K562 (cell line): ENCODE results near the gene HEBP1. TPM values are rescaled to one million over a fixed set of nuclear protein-coding genes. Genes with fewer than 3 reads are reported as not detected.

Experiments
- ATAC-seq: fragments of 200-7000 bp; cut with Tn5 transposase; 3 replicates; pipeline ENCODE4 v1.9.1; 2020; ENCODE audit warnings: moderate library complexity
- BruUV-seq: library from RNA; stranded (reverse); fragments of 400-500 nt; replicated peaks from 2 replicates; lab custom pipeline; 2021; lab: Mats Ljungman, UMichigan
- CTCF ChIA-PET: fragments of 300-600 bp; formaldehyde crosslinking; extraction: SDS; loops from one replicate; lab custom pipeline; 2021; ENCODE audit warnings: low intra/inter-chr PET ratio; lab: Yijun Ruan, JAX
- POLR2A ChIA-PET: fragments of 300-600, 350-650 bp; sonication (Branson Sonifier 250); formaldehyde crosslinking; extraction: SDS; loops from one replicate; lab custom pipeline; 2021; ENCODE audit warnings: antibody characterized with exemption, inconsistent platforms; lab: Yijun Ruan, JAX
- DNase-seq, 4 experiments: peaks; one replicate each; pipeline versions ENCODE4 v3.0.0 to v3.0.0-alpha.2; 2011 to 2018; ENCODE audit warnings: low spot score in 3 of 4, mixed read lengths in 3 of 4; ENCODE audit errors: extremely low read depth in 1 of 4
- FAIRE-seq: peaks from 2 replicates; lab custom pipeline; 2011; peaks lifted over from hg19 to GRCh38; lab: Jason Lieb, UNC
- H2AFZ ChIP-seq: 2 replicates; pipeline ENCODE4 v1.6.0; 2011; ENCODE audit warnings: low read depth, low read length, control low read depth, inconsistent platforms
- H3K27ac ChIP-seq: fragments of 200-600 bp; 3 replicates; pipeline ENCODE4 v1.8.0; 2011; ENCODE audit warnings: low read depth, mild to moderate bottlenecking, control low read depth, inconsistent platforms, low read length, moderate library complexity, mixed read lengths; ENCODE audit errors: extremely low read depth
- H3K27me3 ChIP-seq, 2 experiments: fragments of 300-600 bp in 1 of 2; 2 replicates in 1 of 2; 3 replicates in 1 of 2; pipeline versions ENCODE4 v1.6.0 to v1.8.0; 2011; ENCODE audit warnings: inconsistent platforms in 2 of 2, low read length in 2 of 2, mild to moderate bottlenecking in 1 of 2, mixed read lengths in 1 of 2, moderate library complexity in 1 of 2; ENCODE audit not compliant: control insufficient read depth in 2 of 2, insufficient read depth in 2 of 2
- H3K36me3 ChIP-seq: fragments of 300-600 bp; 3 replicates; pipeline ENCODE4 v1.8.0; 2011; ENCODE audit warnings: mild to moderate bottlenecking, low read length, inconsistent platforms; ENCODE audit not compliant: control insufficient read depth, insufficient read depth
- H3K4me1 ChIP-seq, 2 experiments: fragments of 200-600 bp in 1 of 2; replicated peaks in 1 of 2; 2 replicates in 1 of 2; 3 replicates in 1 of 2; pipeline versions ENCODE4 v1.5.1 to v1.8.0; 2011; ENCODE audit warnings: inconsistent platforms in 2 of 2, low read length in 2 of 2, mild to moderate bottlenecking in 1 of 2, mixed read lengths in 1 of 2, moderate library complexity in 1 of 2; ENCODE audit not compliant: control insufficient read depth in 2 of 2, insufficient read depth in 2 of 2
- H3K4me2 ChIP-seq: 2 replicates; pipeline ENCODE4 v1.6.1; 2011; ENCODE audit warnings: low read length, control low read depth, inconsistent platforms, mixed read lengths; ENCODE audit not compliant: insufficient read depth
- H3K4me3 ChIP-seq: fragments of 200-600 bp; sonication (generic), shearing (Covaris generic); 2 replicates; pipeline ENCODE4 v1.5.1; 2016; ENCODE audit warnings: control low read depth, inconsistent platforms
- H3K79me2 ChIP-seq: fragments of 200-600 bp; 3 replicates; pipeline ENCODE4 v1.8.0; 2011; ENCODE audit warnings: low read length, inconsistent platforms; ENCODE audit not compliant: control insufficient read depth, insufficient read depth
- H3K9ac ChIP-seq, 2 experiments: 2 replicates each; pipeline versions ENCODE4 v1.6.0 to v1.6.1; 2011; ENCODE audit warnings: low read depth in 2 of 2, low read length in 2 of 2, control low read depth in 1 of 2, inconsistent platforms in 1 of 2, mild to moderate bottlenecking in 1 of 2, mixed read lengths in 1 of 2; ENCODE audit not compliant: insufficient read depth in 1 of 2
- H3K9me1 ChIP-seq: one replicate; pipeline ENCODE4 v1.6.0; 2011; ENCODE audit warnings: inconsistent platforms, mild to moderate bottlenecking, low read length, moderate library complexity; ENCODE audit not compliant: control insufficient read depth, insufficient read depth
- H3K9me3 ChIP-seq: replicated peaks from 2 replicates; pipeline ENCODE4 v1.5.1; 2011; ENCODE audit warnings: low read depth, low read length, inconsistent platforms; ENCODE audit not compliant: control insufficient read depth, insufficient read depth
- H4K20me1 ChIP-seq: replicated peaks from 2 replicates; pipeline ENCODE4 v1.6.1; 2011; ENCODE audit warnings: low read length, inconsistent platforms, mixed read lengths; ENCODE audit not compliant: control insufficient read depth, insufficient read depth
- CC2D1A ChIP-seq: fragments of 450-650 bp; IDR thresholded peaks from 2 replicates; pipeline ENCODE4 v1.6.1; 2017; ENCODE audit warnings: mild to moderate bottlenecking
- E2F4 ChIP-seq: sonication (generic); formaldehyde crosslinking; IDR thresholded peaks from 2 replicates; pipeline ENCODE4 v1.8.0; 2022; ENCODE audit warnings: mild to moderate bottlenecking, low read depth, missing genetic modification reagents
- HLTF ChIP-seq: fragments of 450-650 bp; IDR thresholded peaks from 2 replicates; pipeline ENCODE4 v1.6.1; 2016
- JUND ChIP-seq, 2 experiments: IDR thresholded peaks; 2 replicates in 1 of 2; 3 replicates in 1 of 2; pipeline ENCODE4 v1.6.1; 2011; ENCODE audit warnings: borderline replicate concordance in 2 of 2, low read depth in 2 of 2, low read length in 2 of 2, improper control_type of control experiment in 1 of 2, missing biosample characterization in 1 of 2, missing genetic modification characterization in 1 of 2, missing genetic modification reagents in 1 of 2
- MEF2D ChIP-seq: conservative IDR thresholded peaks from 2 replicates; pipeline ENCODE4 v1.6.1; 2016; ENCODE audit warnings: low read depth, missing genetic modification characterization, missing compliant biosample characterization
- NCOA2 ChIP-seq, 2 experiments: fragments of 450-650 bp; IDR thresholded peaks; 2 replicates each; pipeline ENCODE4 v1.6.1; 2018; ENCODE audit warnings: mild to moderate bottlenecking in 2 of 2, moderate library complexity in 1 of 2; ENCODE audit not compliant: partially characterized antibody in 2 of 2
- RBM34 ChIP-seq: fragments of 200-400 bp; formaldehyde crosslinking; IDR thresholded peaks from 2 replicates; pipeline ENCODE4 v1.6.1; 2018; ENCODE audit warnings: low read length, borderline replicate concordance; ENCODE audit not compliant: insufficient read depth
- TAF9B ChIP-seq: fragments of 450-650 bp; IDR thresholded peaks from 2 replicates; pipeline ENCODE4 v1.6.1; 2018; ENCODE audit warnings: mild to moderate bottlenecking; ENCODE audit not compliant: partially characterized antibody
- THRAP3 ChIP-seq: fragments of 450-650 bp; IDR thresholded peaks from 2 replicates; pipeline ENCODE4 v1.6.1; 2016; ENCODE audit warnings: mild to moderate bottlenecking, inconsistent platforms, borderline replicate concordance
- ZNF561 ChIP-seq: fragments of 450-650 bp; formaldehyde crosslinking; conservative IDR thresholded peaks from 2 replicates; pipeline ENCODE4 v1.4.0; 2020; ENCODE audit warnings: mild to moderate bottlenecking, moderate library complexity
- ZSCAN32 ChIP-seq: fragments of 450-650 bp; formaldehyde crosslinking; IDR thresholded peaks from 2 replicates; pipeline ENCODE4 v1.4.0; 2020; ENCODE audit warnings: mild to moderate bottlenecking, moderate library complexity
- WGBS: fragments of 100-300 bp; shearing (Covaris generic); methylation state at CpG from one replicate; pipeline ENCODE4 v1.1.6; 2016; ENCODE audit warnings: low coverage, mixed read lengths; ENCODE audit not compliant: insufficient coverage; ENCODE audit errors: missing lambda C conversion rate; 5-methylcytosine and 5-hydroxymethylcytosine counted together
- in situ Hi-C: fragments of 300-500 bp; cut with MboI; formaldehyde crosslinking; loops from 4 replicates; pipeline ENCODE4 v1.15.0; 2018; ENCODE audit warnings: inconsistent platforms, mixed read lengths
- intact Hi-C: fragments of 100-400 bp; cut with micrococcal nuclease; formaldehyde crosslinking; loops from 2 replicates; pipeline ENCODE4 v1.14.2; 2022
- polyA plus RNA-seq, 8 experiments: library from polyadenylated mRNA; depleted of rRNA in 4 of 8; stranded (reverse) in 5 of 8; unstranded in 3 of 8; fragments of >200 nt; fragmentation: Nextera tagmentation in 2 of 8; fragmentation: Illumina TruSeq in 1 of 8; extraction: Ambion mirVana in 2 of 8; extraction: Trizol in 1 of 8; gene quantifications; 2 replicates each; pipeline versions ENCODE4 v1.2.1 to v1.2.3, GENCODE V29; 2011 to 2014; ENCODE audit warnings: inconsistent platforms in 1 of 8, missing spikeins in 1 of 8
- total RNA-seq, 7 experiments: library from RNA; depleted of rRNA in 6 of 7; stranded (reverse); fragments of >200 nt in 6 of 7; fragmentation: Illumina TruSeq in 2 of 7; extraction: Trizol in 2 of 7; gene quantifications; 2 replicates each; pipeline versions ENCODE4 v1.2.1 to v1.2.3, GENCODE V29; 2011 to 2021; ENCODE audit warnings: low replicate concordance in 1 of 7

The HEBP1 gene
- total and polyA plus RNA-seq, 9 of the 15 experiments (the other 6 are each of a cell fraction or from before 2014, with no cell fraction given), result 1.1 to 10.1 (median 2.4) TPM

GRCh38 chr12:12941450-12942350, 58.4 kb downstream of the HEBP1 start:
- CTCF ChIA-PET, result no interaction called here
- Histone ChIP-seq H3K9me3 (no peaks in the 10 kb centered on the region), H3K36me3 (no peaks in the 10 kb centered on the region; the same call in 2 of the 3 replicates), H3K9ac (no peak overlapping the region)
- TF ChIP-seq RBM34 (no peak), TAF9B (no peak), MEF2D (no peak), HLTF (no peak), ZSCAN32 (CRISPR knock-in tag) (no peak), THRAP3 (no peak), E2F4 (CRISPR knock-in tag) (no peak), JUND (IDR thresholded peaks at IDR 0.05; ENCODE audit: borderline replicate concordance, low read depth, low read length) (no peak), JUND (tag; IDR thresholded peaks at IDR 0.05; ENCODE audit: borderline replicate concordance, low read depth, low read length) (no peak), NCOA2 (IDR thresholded peaks at IDR 0.05; ENCODE audit: partially characterized antibody in 2 of 2) (no peak), CC2D1A (no peak), ZNF561 (CRISPR knock-in tag) (no peak)
- TF ChIP-seq, all 486 proteins: peak for 0
- no peak overlapping the region for H3K4me3 ChIP-seq
- WGBS, result 80% methylated on average over 9 of the region's 10 CpGs
- H3K27me3 ChIP-seq, result no peaks in the 10 kb centered on the region
- POLR2A ChIA-PET, result interaction anchor here (0.6 kb wide), 1 partner anchor 18 kb away, joined by 3 read pairs; no protein-coding TSS in a partner anchor
- no peak for FAIRE-seq
- no peaks in the 10 kb centered on the region for H3K9me1 ChIP-seq
- no peak overlapping the region for H3K27ac ChIP-seq
- H4K20me1 ChIP-seq, result no peaks in the 10 kb centered on the region
- in situ Hi-C loops (no loop called here), intact Hi-C loops (no loop called here)
- no peak overlapping the region for H2AFZ ChIP-seq
- no peak for ATAC-seq
- no peaks in the 10 kb centered on the region; a peak in 3 of 5 replicates for H3K4me1 ChIP-seq
- no peaks in the 10 kb centered on the region for H3K79me2 ChIP-seq
- no peak for DNase-seq
- BruUV-seq, result no TSS peak
- H3K4me2 ChIP-seq, result no peak overlapping the region
